ENCODE data around the gene CNTNAP2. TPM values are rescaled to one million over a fixed set of nuclear protein-coding genes. Genes with fewer than 3 reads are reported as not detected.

The CNTNAP2 gene
- total RNA-seq, 4 donors from 2014 or later = 0.29 to 0.88 (median 0.33) TPM; not detected in 1

- no peaks in the 10 kb centered on the region for H3K4me1 ChIP-seq
- WGBS, 2 donors = 69 to 72% methylated on average over 2 of the region's 2 CpGs
- H3K4me3 ChIP-seq (replicated peaks in 1 of 3) = no peak overlapping the region
- H3K9me3 ChIP-seq = no peaks in the 10 kb centered on the region
- DNase-seq = no peak
- no peaks in the 10 kb centered on the region for H3K36me3 ChIP-seq
- TF ChIP-seq, protein P1, sequence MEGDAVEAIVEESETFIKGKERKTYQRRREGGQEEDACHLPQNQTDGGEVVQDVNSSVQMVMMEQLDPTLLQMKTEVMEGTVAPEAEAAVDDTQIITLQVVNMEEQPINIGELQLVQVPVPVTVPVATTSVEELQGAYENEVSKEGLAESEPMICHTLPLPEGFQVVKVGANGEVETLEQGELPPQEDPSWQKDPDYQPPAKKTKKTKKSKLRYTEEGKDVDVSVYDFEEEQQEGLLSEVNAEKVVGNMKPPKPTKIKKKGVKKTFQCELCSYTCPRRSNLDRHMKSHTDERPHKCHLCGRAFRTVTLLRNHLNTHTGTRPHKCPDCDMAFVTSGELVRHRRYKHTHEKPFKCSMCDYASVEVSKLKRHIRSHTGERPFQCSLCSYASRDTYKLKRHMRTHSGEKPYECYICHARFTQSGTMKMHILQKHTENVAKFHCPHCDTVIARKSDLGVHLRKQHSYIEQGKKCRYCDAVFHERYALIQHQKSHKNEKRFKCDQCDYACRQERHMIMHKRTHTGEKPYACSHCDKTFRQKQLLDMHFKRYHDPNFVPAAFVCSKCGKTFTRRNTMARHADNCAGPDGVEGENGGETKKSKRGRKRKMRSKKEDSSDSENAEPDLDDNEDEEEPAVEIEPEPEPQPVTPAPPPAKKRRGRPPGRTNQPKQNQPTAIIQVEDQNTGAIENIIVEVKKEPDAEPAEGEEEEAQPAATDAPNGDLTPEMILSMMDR (IDR thresholded peaks at IDR 0.05) = no peak
- no peak for TF ChIP-seq POLR2A (IDR thresholded peaks at IDR 0.05)
- no peaks in the 10 kb centered on the region for H3K27me3 ChIP-seq
- intact Hi-C loops (cut with DNase I) = no loop called here
- no peak overlapping the region for H3K27ac ChIP-seq
Observed at GRCh38 chr7:146875981-146876380, 759.4 kb downstream of the CNTNAP2 start.

GRCh38 chr7:146876411-146876810, 759.8 kb downstream of the CNTNAP2 start:
- DNase-seq = no peak
- 64 to 69% methylated on average over 3 of the region's 3 CpGs for WGBS, 2 donors
- intact Hi-C loops (cut with DNase I) = no loop called here
- H3K36me3 ChIP-seq = no peaks in the 10 kb centered on the region
- no peak overlapping the region for H3K27ac ChIP-seq
- H3K27me3 ChIP-seq = no peaks in the 10 kb centered on the region
- no peak for TF ChIP-seq POLR2A (IDR thresholded peaks at IDR 0.05)
- TF ChIP-seq, protein P1 (IDR thresholded peaks at IDR 0.05) = no peak
- H3K9me3 ChIP-seq = no peaks in the 10 kb centered on the region
- H3K4me1 ChIP-seq = no peaks in the 10 kb centered on the region
- no peak overlapping the region for H3K4me3 ChIP-seq (replicated peaks in 1 of 3)

- WGBS, 2 donors = 56 to 71% methylated on average over 1 of the region's 1 CpG
- intact Hi-C loops (cut with DNase I) = no loop called here
Observed at GRCh38 chr7:146878901-146879300, 762.3 kb downstream of the CNTNAP2 start.

GRCh38 chr7:146885231-146885630, 768.6 kb downstream of the CNTNAP2 start:
- whole genome bisulfite sequencing, 2 donors = 53 to 56% methylated on average over 2 of the region's 2 CpGs
- Histone ChIP-seq H3K27ac (no peak overlapping the region), H3K4me3 (replicated peaks in 1 of 3) (no peak overlapping the region), H3K36me3 (no peaks in the 10 kb centered on the region), H3K27me3 (no peaks in the 10 kb centered on the region), H3K9me3 (no peaks in the 10 kb centered on the region), H3K4me1 (no peaks in the 10 kb centered on the region)
- no peak for DNase-seq
- TF ChIP-seq POLR2A (IDR thresholded peaks at IDR 0.05) = no peak
- TF ChIP-seq, protein P1 (IDR thresholded peaks at IDR 0.05) = no peak
- intact Hi-C loops (cut with DNase I) = no loop called here

More at GRCh38 chr7:146878901-146879300, 762.3 kb downstream of the CNTNAP2 start:
- TF ChIP-seq, protein P1 (IDR thresholded peaks at IDR 0.05) = no peak
- TF ChIP-seq POLR2A (IDR thresholded peaks at IDR 0.05) = no peak
- H3K36me3 ChIP-seq = no peaks in the 10 kb centered on the region
- H3K27me3 ChIP-seq = no peaks in the 10 kb centered on the region
- no peaks in the 10 kb centered on the region for H3K9me3 ChIP-seq
- no peak overlapping the region for H3K27ac ChIP-seq
- no peaks in the 10 kb centered on the region for H3K4me1 ChIP-seq
- no peak overlapping the region for H3K4me3 ChIP-seq (replicated peaks in 1 of 3)
- DNase-seq = no peak

GRCh38 chr7:146889806-146890555, 773.4 kb downstream of the CNTNAP2 start:
- 61 to 67% methylated on average over 6 of the region's 6 CpGs for WGBS, 2 donors
- H3K27me3 ChIP-seq = no peaks in the 10 kb centered on the region
- no peak for TF ChIP-seq POLR2A (IDR thresholded peaks at IDR 0.05)
- TF ChIP-seq, protein P1 (IDR thresholded peaks at IDR 0.05) = no peak
- H3K4me1 ChIP-seq = no peaks in the 10 kb centered on the region
- H3K36me3 ChIP-seq = no peaks in the 10 kb centered on the region
- intact Hi-C loops (cut with DNase I) = no loop called here
- DNase-seq = no peak
- no peaks in the 10 kb centered on the region for H3K9me3 ChIP-seq
- no peak overlapping the region for H3K27ac ChIP-seq
- no peak overlapping the region for H3K4me3 ChIP-seq (replicated peaks in 1 of 3)
